Fibroblast of skin of abdomen (primary cell): Measurements from ENCODE around the gene FMNL2.

Experiments used
- DNase-seq: peaks from one replicate; pipeline ENCODE4 v3.0.0-alpha.2; 2013

The FMNL2 gene

DNA sequence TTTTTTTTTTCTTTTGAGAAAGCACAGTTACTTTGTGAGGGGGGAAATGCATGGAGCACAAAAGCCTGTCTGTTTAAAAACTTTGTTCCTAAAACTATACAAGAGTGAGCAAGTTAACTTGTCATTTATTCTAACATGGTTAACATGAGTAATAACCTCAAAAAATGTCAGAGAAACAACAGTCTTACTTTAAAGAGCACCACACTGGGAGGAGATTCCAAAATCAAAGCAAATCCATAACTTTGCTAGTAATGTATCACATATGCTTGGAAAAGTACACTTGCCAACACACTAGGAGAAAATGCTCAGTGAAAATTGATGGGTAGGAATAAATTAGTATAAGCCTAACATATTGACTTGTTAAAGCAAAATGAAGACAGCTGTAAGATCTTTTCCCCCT is 225.2 kb downstream of the FMNL2 start:
- peak; percentile 94 for DNase-seq

DNA sequence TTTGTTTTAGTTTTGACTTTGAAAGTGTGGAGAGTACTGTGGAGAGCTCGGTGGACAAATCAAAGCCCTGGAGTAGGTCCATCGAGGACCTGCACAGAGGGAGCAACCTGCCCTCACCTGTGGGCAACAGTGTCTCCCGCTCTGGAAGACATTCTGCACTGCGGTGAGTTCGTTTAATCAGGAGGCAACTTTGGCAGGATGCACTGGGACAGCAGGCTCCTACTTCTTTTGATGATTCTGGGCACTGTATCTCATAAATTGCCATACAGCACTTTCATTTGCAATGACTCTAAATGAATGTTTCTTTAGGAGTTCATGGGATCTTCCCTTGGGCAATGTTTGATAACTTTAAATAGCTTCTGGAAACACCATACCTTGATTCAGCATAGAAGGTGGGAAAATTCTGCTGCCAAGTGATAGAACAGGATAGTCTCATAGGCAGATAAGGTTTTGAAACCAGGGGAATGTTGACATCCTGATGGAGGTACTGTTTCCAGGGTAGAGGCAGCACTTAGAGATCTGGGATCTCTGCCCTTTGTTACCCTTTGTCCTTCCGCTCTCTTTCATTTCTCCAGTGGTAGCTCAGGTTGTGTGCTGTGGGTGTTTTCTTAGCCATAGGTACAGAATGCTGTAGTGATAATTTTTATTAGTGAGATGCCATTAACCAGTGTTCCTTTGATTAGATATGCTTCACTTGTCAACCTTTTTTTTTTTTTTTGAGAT is 226.1 kb downstream of the FMNL2 start:
- DNase-seq = no peak

DNA sequence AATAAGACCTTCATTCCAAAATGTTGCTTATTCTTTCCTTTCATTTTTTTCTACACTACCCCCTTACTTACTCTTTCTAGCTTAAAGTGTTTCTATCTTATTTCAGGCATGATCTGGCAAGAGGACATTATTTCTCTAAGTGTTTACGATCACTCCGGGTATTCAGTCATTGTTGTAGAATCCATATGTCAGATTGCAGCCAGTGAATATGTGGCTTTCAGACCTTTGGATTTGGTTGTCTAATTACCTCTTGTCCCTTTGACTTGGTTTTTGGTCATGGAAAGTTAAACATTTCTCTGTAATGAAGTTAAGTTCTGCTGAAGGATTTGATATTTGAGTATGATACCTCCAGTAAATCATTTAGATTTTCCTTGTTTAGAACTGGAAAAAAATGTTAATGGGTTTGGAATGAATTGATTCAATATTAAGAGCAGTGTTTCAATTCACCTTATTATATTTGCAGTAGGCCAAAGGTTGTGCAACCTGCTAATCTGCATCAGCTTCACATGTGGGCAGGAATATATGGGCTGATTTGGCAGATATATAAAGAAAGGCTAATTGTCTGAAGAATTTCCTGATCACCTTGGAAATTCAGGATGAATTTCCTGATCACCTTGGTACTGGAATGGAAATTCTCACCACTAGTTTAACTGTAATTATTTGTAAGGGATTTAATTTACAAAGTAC is 227.4 kb downstream of the FMNL2 start:
- no peak for DNase-seq

DNA sequence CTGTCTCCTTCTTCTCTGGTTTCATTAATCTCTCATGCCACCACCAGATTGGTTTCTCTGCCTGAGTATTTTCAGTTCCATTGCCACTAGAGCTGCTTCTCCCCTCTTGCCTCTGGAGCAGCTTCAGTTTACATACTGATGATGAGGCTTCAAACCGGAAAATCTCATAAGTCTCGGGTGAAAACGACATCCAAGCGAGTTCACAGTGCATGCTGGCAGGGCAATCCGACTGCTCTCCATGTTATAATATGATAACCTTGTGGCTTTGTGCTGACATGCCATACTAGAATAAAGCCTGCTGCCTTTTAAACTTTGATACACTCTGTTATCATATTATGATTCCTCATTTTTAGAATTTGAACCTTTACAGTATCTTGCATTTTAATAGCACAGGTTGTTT is 228.8 kb downstream of the FMNL2 start:
- no peak for DNase-seq

DNA sequence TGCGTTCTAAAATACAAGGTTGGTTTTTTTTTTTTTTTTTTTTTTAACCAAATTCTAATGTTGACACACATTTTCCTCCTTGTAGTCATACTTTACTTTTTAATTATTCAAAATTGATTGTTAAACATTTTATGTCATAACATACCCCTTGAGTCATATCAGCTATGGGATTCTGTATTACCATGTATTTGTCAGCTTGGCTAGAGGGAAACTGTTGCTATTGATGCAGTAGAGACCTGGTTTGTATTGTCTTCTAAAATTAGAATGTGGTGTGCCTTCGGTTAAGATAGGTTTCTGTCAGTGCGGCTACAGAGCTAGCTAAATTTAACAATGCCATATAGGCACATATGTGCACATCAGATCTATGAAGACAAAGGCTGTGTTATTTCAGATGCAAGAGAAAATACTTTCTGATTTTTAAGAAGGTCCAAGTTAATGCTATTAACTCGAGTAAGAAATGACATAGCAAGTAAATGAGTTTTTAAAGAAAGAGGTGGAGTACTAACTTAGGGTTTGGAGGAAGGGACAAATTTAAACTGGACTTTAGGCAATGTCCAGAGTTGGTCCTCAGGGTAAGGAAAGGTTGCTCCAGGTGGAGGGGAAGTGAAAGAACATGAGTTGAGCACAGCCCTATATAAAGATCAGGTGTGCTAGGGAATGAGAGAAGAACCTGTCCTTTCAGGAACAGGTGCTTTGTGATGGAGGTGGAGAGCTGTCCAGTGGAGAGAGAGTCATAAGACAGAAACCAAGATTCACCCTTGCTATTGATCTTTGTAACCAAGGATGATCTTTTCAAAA is 230.0 kb downstream of the FMNL2 start:
- no peak for DNase-seq

DNA sequence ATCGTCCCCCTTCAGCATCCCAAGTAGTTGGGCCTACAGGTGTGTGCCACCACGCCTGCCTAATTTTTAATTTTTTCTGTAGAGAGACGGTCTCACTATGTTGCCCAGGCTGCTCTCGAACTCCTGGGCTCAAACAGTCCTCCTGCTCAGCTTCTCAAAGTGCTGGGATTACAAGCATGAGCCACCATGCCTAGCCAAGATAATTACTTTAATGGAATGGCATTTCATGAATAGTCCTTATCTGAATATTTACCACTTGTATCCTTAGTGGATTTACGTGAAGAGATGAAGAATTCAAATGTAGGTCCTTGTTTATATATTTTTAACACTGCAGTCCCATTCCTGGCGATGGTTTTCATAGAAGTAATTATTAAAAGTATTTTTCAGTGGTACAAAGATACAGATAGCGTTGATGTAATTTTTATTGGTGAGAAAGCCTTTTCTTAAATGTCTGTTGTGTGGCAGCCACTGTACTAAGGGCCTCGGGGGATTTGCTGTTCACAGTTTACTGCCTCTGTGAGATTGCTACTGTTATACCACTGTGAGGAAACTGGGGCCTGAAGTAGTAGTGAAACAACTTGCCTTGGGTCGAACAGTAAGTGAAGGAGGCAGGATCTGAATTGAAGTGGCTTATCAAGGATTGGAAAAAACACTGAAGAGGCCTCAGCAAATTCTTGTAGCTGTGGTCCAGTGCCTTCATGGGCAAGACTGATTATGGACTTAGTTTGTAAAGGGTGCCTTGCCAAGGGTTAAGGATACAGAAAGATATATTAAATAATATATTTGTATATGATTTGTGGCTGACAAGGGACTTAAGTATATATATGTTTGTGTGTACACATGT is 231.1 kb downstream of the FMNL2 start:
- DNase-seq = no peak

DNA sequence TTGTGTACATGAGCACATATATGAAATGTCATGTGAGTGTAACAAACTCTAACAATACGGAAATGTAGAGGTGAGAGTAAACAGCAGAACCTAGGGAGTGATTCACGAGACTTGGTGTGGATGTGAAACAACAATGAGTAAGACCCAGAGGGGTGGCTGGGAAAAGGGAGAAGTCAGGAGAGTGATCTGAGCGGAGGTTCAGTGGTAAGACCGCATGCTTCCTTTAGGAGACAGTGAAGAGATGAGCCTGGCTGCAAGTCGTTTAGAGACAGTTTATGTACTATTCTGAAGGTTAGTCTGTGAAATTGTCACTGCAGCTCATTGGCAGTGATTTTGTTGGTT is 231.7 kb downstream of the FMNL2 start:
- DNase-seq = no peak

DNA sequence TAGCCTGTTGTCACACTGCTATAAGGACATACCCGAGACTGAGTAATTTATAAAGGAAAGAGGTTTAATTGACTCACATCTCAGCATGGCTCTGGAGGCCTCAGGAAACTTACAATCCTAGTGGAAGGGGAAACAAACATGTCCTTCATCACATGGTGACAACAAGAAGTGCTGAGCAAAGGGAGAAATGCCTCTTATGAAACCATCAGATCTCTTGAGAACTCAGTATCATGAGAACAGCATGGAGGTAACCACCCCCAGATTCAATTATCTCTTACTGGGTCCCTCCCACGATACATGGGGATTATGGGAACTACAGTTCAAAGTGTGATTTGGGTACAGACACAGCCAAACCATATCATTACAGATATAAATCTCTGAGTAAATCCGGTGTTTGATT is 233.6 kb downstream of the FMNL2 start:
- no peak for DNase-seq

DNA sequence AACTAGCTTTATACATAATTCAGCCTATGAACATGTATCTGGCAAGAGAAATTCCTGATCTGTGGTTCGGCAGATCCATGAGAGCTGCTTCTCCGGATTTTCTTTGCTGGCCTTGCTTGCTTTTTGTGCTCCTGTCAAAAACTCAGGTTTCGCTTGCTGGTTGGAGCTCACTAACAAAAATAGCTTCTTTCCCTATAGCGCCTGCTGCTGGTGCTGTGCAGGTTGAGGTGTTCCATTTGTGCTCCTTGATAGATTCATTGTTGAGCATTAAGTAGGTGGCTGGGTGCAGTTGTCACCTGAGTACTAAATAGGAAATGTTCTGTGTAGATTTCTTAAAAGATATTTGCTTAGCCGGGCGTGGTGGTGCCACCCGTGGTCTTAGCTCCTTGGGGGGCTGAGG is 234.2 kb downstream of the FMNL2 start:
- DNase-seq = no peak

DNA sequence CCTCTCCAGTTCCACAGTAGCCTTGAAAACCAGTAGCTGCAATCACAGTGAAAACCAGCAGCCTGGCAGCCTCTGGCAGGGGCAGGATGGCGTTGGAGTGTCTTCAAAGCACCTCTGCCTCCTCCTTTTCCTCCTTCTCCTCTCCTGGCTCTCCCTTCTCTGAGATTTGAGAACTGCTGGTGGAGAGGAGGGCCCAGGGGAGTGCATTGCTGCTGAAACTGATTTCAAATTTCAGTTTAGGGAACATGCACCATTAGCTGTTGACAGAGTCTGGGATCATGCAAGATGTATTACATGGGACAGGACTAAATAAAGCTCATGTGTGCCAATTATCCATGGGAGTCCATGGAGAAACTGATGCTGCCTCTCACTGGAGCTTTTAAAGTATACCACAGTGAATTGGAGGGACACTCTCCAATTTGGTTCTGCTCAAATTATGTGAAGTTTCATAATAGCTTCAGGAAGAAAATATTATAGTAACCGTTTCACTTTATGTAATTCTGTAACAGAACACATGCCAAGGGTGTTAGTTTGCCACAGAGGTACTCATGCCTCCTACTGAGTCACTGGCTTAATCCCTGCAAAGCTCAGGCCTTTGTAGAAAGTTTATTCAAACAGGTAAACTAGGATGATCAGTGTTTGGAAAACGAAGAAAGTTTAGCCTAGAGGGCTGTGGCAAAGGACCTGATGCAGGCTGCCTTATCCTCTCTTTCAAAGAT is 236.2 kb downstream of the FMNL2 start:
- DNase-seq = no peak

DNA sequence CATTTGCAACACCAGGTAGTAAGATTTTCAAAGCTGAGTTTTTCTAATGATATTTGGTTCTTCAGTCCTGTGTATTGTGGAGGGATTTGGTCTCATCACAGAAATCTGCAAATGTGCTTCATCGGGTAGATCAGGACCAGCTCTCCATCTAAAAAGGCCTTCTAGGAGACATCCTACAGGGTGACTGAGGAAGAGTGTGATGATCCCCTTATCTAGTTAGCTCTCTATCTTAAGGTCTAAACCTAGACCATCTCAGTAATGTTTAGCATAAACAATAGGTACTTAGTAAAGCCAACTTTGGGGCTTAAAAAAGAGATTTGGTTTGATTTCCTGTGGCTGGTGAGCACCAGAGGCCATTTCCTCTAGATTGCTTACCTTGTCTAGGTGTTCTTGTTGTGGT is 237.1 kb downstream of the FMNL2 start:
- DNase-seq = no peak

DNA sequence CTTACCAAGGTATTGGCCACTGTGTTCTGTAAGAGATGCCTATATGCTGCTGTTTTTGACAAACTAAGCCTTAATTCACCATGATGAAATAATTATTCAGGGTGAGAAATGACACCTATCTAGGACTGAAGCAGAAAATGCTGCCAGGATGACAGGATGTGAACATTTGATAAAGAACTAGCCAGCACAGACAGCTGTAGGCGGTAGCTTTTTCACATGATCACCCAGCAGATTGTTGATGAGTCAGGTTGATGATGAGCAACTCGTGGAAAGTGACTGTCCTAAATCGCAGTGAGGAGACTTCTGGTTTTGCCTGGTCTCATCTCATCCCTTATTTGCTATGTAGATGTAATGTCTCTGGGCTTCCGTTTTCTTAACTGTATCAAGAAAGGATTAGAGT is 238.2 kb downstream of the FMNL2 start:
- peak; percentile 85 for DNase-seq

DNA sequence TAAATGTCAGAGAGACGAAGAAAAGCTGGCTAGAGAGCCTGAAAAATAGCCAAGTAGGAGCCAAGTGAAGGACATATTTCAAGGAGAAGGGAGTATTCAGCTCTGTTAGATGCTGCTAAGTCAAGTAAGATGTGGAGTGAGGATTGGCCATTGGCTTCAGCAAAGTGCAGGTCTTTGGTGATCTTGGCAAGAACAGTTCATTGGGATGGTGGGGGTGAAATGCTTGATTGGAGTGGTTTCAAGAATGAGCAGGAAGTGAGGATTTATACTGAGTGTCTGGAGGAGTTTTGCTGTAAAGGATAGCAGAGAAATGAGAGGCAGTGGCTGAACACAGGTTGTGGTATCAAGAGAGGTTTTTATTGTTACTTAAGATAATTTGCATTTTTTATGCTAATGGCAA is 242.6 kb downstream of the FMNL2 start:
- DNase-seq = peak; percentile 43

DNA sequence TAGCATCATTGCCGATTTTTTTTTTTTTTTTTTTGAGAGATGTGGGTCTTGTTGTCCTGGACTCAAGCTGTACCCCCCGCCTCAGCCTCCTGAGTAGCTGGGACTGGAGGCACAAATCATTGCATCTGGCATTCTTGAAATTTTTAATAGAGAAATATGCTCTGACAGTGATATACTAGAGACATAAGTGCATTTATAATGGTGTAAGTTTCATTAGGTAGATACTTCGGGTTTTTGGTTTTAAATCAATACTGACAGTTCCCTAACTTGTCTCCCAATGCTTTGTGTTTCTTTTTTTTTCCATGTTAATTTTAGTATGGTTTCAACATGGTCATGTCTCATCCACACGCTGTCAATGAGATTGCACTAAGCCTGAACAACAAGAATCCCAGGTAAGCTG is 243.6 kb downstream of the FMNL2 start:
- no peak for DNase-seq

DNA sequence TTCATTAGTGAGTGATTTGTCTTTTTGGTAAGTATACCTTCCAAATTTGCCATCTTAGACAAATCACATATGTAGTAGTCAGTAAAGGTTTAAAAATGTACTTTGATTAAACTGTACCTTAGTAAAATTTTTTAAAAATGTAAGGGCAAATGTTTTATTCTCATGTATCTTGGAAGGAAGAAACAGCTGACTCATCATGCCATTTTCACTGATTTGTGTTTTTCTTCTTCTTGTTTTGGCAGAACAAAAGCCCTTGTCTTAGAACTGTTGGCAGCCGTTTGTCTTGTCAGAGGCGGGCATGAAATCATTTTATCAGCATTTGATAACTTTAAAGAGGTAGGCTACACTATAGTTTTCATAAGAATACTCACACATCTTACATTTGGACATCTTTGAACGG is 245.7 kb downstream of the FMNL2 start:
- DNase-seq = no peak

DNA sequence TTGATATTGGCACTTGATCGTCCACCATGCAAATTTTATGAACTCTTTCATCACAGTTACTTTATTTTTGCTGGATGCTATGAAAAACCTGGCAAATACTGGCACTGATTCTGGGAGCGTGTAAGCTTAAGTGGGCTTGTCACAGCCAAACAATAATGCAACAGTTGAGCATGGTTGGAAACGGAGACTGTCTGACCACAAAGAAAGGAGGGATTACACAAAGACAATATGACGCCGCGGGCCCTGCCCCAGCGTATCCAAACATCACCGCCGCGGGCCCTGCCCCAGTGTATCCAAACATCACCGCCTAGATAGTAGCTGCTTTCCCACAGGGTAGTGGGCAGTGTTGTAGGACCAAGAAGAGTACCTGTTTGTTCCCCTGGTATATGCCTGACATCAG is 246.4 kb downstream of the FMNL2 start:
- no peak for DNase-seq

DNA sequence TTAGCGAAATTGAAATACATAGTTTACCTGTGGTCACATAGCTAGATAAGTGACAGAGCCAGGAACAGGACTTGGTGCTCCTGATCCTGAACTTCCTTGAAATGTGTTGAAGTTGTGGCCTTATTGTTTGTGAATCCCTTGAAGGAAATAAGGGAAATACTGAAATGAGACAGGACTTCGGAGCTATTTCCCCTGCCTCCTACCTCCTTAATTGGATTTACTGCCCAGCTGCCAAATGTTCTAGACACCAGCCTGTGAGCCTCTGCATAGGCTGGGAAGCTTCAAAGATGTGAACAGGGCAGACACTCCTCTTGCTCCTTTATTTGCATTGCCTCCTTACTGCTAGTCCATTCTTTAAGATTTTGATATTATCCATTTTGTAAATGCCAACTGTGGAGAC is 247.1 kb downstream of the FMNL2 start:
- no peak for DNase-seq

DNA sequence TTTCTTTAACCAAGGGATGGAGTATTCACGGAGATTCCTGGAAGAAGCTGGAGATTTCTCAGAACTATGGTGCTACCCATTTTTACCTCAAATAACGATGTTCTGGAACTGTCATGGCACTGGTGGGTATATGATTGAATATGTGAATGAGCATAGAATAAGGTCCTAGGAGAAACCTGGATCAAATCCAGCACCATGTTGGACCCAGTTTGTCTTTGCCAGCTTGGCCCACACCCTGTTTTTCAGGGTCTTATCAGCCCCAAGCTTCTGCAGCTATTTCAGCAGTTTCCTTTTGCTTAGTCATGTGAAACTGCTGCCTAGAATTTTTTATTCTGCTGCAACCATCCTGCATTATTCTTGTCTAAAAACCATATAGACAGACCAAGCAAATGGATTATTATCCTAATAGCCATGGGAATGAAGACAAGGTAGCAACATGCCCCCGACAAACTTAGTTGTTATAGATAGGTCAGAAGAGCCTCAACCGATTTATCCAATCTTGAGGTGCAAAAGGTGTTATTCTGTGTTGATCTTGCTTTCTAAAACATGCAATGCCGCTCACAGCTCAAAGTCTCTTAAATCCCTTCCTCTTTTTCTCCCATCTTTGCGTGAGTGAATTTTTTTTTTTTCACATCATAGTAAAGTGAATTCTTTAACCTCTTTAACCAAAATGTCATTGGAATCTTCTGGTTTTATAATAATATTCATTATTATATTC is 248.7 kb downstream of the FMNL2 start:
- DNase-seq = no peak

DNA sequence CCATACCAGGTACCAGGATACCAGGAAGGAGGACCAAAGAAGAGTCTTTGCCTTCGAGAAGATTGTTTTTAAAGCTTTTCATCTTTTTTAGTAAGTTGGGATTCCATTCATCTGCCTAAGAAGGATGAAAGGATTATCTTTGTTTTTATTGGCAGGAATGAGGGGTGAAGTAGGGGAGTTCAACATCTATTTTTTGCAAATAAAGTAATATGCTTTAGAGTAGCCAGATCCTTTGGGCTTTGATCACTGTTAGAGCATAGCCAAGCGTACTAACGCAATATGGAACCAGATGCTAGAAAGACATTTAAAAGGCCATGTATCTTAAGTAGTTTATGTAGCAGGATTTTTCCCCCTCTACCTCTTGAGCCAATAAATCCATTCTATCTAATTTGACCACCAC is 249.3 kb downstream of the FMNL2 start:
- DNase-seq = peak; percentile 50

DNA sequence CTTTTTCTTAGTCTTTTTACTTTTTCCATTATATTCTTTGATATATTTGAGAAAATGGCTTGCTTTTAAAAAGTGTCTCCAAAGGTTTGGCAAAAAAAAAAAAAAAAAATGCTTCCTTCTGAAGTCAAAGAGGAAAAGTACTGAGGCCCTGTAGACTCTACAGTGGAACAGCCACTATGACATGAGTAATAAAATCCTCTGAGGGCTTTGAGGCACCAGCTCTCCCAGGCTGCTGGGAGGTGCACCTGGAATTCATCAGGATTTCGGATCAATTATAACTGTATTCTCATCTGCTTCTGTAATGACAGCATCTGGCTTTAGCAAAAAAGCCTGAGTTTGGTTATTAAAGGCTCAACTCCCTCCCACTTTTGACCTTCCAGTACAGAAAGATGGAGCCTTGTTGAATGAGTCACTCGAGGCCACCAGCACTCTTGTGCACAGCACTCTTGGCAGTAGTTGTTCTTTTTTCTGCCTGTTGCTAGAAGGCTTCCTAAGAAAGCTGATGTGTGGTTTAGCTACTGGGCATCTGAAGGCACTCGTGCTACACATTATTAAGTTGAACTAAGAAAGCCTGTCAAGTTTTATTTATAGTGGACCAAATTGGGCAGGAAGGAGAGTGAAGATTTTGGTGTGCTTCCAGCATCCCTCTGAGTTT is 251.0 kb downstream of the FMNL2 start:
- peak; percentile 99 for DNase-seq
